Limb (tissue), 2 donors: ENCODE results near the gene ZNF215.
A peak's percentile ranks its signal among the peaks of the same experiment; 100 is the strongest.
"Not testable (repeated sequence)": the region's sequence is repeated elsewhere in the genome, so short reads cannot be mapped to it uniquely, and the experiment has no call there.

Experiments used
- DNase-seq, 2 donors: peaks; one replicate each; pipeline ENCODE4 v3.0.0-alpha.2; 2016; ENCODE audit errors: extremely low spot score in 2 of 2

ZNF215 gene

GRCh38 chr11:6926208-6927029, at the start of gene ZNF215:
Gene ZNF215 (plus strand): TSS chr11:6926426. CDS start chr11:6932273, 5,847 bp downstream.
- DNase-seq: peak; percentile 73 to 85

GRCh38 chr11:6876914-6877313, 49.3 kb upstream of the ZNF215 start:
- no peak for DNase-seq

GRCh38 chr11:6882751-6883150, 43.5 kb upstream of the ZNF215 start:
- no peak for DNase-seq

- not testable (repeated sequence) for DNase-seq
Measured at GRCh38 chr11:6887711-6888110, 38.5 kb upstream of the ZNF215 start.

- DNase-seq: no peak
Measured at GRCh38 chr11:6888830-6889229, 37.4 kb upstream of the ZNF215 start.

- no peak for DNase-seq
Measured at GRCh38 chr11:6889835-6890234, 36.4 kb upstream of the ZNF215 start.

- no peak for DNase-seq
Measured at GRCh38 chr11:6892400-6892799, 33.8 kb upstream of the ZNF215 start, which contains the start of gene OR2D2. Gene OR2D2 (minus strand): TSS chr11:6892500. CDS start chr11:6892500, 0 bp downstream.

- no peak for DNase-seq
Measured at GRCh38 chr11:6894097-6894496, 32.1 kb upstream of the ZNF215 start.

GRCh38 chr11:6895010-6895409, 31.2 kb upstream of the ZNF215 start:
- no peak for DNase-seq

GRCh38 chr11:6898911-6899310, 27.3 kb upstream of the ZNF215 start:
- DNase-seq: no peak

- DNase-seq: no peak
Measured at GRCh38 chr11:6900327-6900999, 25.8 kb upstream of the ZNF215 start.

- not testable (repeated sequence) for DNase-seq
Measured at GRCh38 chr11:6904804-6905203, 21.4 kb upstream of the ZNF215 start.

- DNase-seq: no peak
Measured at GRCh38 chr11:6911378-6911777, 14.8 kb upstream of the ZNF215 start.

GRCh38 chr11:6911948-6912347, 14.3 kb upstream of the ZNF215 start:
- DNase-seq: no peak

GRCh38 chr11:6919698-6920097, 6.5 kb upstream of the ZNF215 start:
- DNase-seq: no peak

GRCh38 chr11:6920702-6921101, 5.5 kb upstream of the ZNF215 start, which contains the start of gene OR2D3:
Gene OR2D3 (plus strand): TSS chr11:6921002. CDS start chr11:6921002, 0 bp downstream.
- DNase-seq: no peak

GRCh38 chr11:6925007-6925577, 1.1 kb upstream of the ZNF215 start:
- DNase-seq: no peak

- DNase-seq: no peak
Measured at GRCh38 chr11:6925636-6926207, 504 bp upstream of the ZNF215 start.

GRCh38 chr11:6927030-6927617, 898 bp downstream of the ZNF215 start:
- DNase-seq: no peak

- no peak for DNase-seq
Measured at GRCh38 chr11:6928916-6929315, 2.7 kb downstream of the ZNF215 start.

- no peak for DNase-seq
Measured at GRCh38 chr11:6931146-6931713, 5.0 kb downstream of the ZNF215 start.
